HG03095 (cell line): ENCODE measurements around the gene NTMT1.

Source experiments
- ATAC-seq: cut with Tn5 transposase; IDR thresholded peaks from one replicate; pipeline ENCODE4 v1.9.1; 2021; ENCODE audit warnings: moderate library complexity; ENCODE audit not compliant: unreplicated experiment

The NTMT1 gene

GRCh38 chr9:129613520-129614175 lies 12.3 kb upstream of the NTMT1 start:
- ATAC-seq: no peak

GRCh38 chr9:129614932-129615331 lies 11.0 kb upstream of the NTMT1 start:
- ATAC-seq: no peak

- ATAC-seq: no peak
These were observed 10.3 kb upstream of the NTMT1 start for GRCh38 chr9:129615407-129616285.

GRCh38 chr9:129617167-129617566 lies 8.8 kb upstream of the NTMT1 start:
- no peak for ATAC-seq

- no peak for ATAC-seq
These were observed 5.9 kb upstream of the NTMT1 start for GRCh38 chr9:129619787-129620668.

- no peak for ATAC-seq
These were observed 5.2 kb upstream of the NTMT1 start, which contains the start of gene C9orf50 for GRCh38 chr9:129620669-129621295. C9orf50 (minus strand) TSS chr9:129621101; CDS start chr9:129620574, 527 bp downstream.

DNA sequence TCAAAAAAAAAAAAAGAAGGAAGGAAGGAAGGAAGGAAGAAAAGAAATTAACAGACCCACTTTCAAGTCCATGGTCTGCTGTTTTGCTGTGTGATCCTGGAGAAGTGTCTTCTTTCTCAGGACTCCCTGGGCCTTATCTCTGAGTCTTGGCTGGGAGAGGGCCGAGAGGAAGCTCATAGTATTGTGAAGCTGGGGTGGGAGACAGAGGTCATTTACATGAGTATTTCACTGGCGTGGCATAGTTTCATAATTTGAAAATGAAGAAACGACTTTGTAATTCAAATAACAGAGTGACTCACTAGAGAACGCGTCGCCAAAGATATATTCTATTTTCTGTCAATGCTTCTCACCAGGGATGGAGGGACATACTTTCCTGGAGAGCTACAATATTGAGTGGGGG lies 2.6 kb upstream of the NTMT1 start:
- ATAC-seq: no peak

DNA sequence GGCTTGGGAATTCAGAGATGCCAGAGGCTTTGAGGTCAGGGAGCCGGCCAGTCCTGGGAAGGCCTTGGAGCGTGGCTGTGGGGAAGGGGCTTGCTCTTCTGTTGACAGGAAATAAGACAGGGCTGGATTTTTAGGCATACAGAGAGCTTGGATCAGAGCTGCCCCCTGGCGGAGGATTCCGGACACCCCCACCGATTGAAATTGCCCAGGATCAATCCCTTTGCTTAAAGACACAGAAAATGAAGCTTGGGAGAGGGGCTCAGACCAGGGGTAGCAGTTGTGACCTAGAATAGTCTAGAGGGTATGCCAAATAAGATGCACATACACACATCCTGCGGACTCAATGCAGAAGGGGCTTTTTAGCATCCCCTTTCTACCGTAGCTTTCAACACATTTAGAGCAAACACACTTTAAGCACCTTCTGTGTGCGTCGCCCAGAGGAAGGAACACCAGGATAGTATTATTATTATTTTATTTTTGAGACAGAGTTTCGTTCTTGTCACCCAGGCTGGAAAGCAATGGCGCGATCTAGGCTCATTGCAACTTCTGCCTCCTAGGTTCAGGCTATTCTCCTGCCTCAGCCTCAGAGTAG lies 1.7 kb upstream of the NTMT1 start:
- no peak for ATAC-seq

GRCh38 chr9:129624947-129625346 lies 1.0 kb upstream of the NTMT1 start:
- ATAC-seq: no peak

DNA sequence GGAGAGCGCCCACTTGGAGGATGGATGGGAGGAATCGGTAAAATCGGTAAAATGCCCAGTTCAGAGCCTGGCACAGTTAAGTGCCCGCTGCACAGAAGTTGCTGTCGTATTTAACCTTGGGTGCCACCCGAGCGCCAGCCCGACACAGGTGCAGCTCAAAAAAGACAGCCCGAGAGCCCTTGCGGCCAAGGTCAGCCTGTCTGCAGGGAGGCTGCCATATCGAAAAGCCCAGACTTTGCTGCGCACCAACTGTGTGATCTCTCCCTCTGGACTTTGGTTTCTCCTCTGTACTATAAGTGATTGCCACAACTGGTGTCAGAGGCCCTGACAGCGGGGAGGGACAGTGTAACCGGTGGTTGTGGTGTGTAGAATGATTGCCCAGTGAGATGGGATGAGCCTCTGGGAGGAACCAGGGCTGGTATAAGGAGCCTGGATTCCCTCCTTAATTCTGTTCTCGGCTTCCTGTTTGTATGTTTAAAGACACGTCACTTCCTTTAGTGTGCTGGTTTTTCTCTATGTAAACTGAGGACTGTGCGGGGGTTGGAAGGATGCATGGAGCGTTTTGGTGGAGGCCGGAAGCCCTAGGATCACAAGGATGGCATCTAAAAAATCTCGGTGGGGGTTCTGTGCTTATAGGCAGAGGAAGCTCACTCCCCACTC lies 792 bp downstream of the NTMT1 start:
- peak; percentile 14 for ATAC-seq

DNA sequence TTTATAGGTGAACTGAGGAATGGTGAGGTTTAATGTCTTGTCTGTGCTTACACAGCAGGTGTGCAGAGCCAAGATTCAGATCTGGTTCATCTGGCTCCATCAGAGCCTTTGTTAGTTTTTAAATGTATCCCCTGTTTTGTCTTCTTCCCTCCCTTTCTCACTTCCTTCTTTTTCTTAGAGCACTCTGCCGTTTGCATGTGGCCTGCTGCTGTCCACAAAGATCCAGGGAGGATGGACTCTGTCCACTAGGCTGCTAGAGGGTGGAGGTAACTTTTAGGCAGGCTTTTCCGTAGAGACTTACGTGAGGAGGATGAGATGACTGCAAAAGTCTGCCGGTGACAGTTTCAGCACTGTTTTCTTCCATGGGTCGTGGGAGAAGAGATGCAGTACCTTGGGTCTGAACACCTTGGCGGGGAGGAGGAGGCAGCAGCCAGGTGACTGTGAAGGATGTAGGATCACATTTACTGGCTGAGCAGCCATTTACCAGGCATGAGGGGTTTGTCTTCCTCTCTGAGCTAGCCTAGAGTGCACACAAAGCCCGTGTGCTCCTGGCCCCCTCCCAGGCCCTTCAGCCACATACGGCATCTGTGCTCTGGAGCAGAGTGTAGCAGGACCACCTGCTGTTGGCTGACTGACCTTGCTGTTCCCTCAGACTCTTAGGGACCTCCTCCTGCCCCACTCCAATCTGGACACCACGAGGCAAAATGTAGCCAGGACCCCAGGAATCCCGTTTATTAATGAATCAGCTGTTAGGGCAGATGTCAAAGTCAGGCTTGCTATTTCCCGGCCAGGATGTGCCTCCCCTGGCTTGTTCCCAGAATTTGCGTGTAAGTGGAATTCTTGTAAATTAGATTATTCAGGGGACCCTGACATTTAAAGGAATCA lies 1.8 kb downstream of the NTMT1 start:
- no peak for ATAC-seq

DNA sequence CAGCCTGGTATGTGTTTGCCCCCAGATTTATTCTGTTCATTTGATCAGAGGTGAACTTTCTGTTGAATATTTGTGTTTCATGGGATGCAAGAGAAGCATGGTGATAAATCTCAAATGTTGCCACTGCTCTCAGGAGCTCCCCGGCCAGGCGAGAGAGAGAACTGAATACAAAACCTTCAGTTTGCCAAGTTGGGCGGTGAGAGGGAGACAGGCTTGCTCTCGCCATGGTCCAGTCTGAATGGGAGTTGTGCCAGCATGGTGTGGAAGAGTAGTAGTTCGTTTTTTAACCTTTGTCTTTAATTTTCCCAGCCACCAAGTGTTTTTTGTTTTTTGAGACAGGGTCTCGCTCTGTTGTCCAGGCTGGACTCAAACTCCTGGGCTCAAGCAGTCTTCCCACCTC lies 2.7 kb downstream of the NTMT1 start:
- no peak for ATAC-seq

GRCh38 chr9:129629251-129629820 lies 3.4 kb downstream of the NTMT1 start:
- ATAC-seq: no peak

DNA sequence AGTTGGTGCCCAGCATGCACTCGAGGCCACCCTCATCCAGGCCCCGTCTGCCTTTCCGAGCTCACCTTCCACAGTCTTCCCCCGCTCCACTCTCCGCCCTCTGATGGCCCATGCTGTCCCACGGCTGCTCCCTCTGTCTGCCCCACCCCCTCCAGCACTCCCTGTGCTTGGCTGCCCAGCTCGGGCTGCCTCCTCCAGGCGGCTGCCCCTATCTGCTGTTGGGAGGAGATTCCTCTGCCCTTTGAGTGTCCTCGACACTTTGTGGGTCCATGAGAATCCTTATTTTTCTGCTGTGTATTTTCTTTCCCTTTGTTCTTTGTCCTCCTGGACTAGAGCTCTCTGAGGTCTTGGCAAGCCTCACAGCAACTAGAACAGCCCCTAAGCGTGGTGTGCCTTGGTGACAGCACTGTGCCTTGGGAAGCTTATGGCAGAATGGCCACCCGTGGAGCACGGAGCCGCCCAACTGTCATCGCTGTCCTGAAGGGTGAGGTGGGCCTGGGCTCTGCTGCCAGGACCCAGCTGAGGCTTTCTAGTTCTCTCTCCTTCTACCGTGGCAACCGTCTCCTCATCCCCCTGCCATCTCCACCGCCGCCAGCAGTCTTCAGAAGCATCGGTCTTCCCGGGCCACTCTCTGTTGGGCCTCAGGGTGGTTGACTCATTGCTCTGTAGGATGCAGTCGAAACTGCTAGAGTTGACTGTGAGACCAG lies 5.2 kb downstream of the NTMT1 start:
- ATAC-seq: no peak

DNA sequence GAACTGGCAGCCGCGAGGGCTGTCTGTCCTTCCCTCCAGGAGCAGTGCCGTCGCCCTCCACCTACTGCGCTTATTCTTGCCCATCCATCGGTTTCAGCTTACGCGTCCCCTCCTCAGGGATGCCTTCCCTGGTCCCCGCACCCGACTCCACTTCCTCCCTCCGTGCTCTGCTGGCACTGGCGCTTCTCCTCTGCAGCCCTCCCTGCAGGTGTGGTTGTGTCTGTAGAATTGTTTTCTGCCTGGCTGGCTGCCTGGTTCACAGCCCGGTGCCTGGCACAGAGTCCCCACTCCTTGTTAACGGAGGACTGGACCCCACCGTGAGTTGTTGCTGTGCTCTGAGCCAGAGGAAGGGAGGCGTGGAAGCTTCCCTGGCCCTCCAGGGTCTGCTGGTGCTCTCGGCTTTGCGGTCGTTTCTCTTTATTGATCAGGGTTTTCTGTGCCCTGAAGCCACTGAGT lies 5.7 kb downstream of the NTMT1 start:
- no peak for ATAC-seq

GRCh38 chr9:129632460-129632859 lies 6.5 kb downstream of the NTMT1 start:
- no peak for ATAC-seq

DNA sequence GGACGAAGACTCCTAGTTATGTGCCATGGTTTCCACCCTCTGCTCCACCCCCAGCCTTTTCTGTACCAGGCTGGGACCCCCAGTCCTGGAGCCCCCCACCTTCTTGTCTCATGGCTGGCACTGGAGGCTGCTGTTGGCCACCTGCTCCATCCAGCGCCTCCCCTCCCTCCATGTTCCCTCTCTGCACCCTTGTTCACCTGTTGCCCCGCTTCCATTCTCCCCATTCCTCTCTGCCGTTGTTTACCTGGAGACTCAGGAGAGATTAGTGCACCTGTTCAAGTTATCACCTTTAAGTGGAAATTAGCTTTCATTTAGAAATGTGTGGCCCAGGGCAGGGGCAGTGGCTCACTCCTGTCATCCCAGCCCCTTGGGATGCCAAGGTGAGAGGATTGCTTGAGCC lies 7.2 kb downstream of the NTMT1 start:
- no peak for ATAC-seq

DNA sequence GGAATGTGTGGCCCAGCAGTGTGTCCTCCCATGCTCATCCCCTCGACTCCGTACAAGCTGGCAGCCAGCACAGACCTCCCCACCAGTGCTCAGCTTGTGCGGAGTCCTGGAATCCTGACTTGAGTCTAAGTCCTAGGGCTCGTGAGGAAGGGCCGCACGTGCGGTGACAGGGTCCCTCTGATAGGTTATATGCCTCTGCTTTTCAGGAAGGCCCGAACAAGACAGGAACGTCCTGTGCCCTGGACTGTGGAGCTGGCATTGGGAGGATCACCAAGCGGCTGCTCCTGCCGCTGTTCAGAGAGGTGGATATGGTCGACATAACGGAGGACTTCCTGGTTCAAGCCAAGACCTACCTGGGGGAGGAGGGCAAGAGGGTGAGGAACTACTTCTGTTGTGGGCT lies 7.9 kb downstream of the NTMT1 start:
- no peak for ATAC-seq
